Upper lobe of right lung (tissue), 1 donor: ENCODE measurements around the gene TSPAN4. TPM values are rescaled to one million over a fixed set of nuclear protein-coding genes. Genes with fewer than 3 reads are reported as not detected.

ENCODE experiments used
- ATAC-seq: fragments of 200-7000 bp; cut with Tn5 transposase; one replicate; pipeline ENCODE4 v1.9.1; 2020; ENCODE audit warnings: mild to moderate bottlenecking, moderate library complexity
- DNase-seq: peaks from one replicate; pipeline ENCODE4 v3.0.0-alpha.2; 2020
- H3K27ac ChIP-seq: fragments of 200-600 bp; one replicate; pipeline ENCODE4 v1.8.0; 2022
- H3K27me3 ChIP-seq: fragments of 200-600 bp; one replicate; pipeline ENCODE4 v1.8.0; 2022; ENCODE audit warnings: mild to moderate bottlenecking
- H3K36me3 ChIP-seq: fragments of 200-600 bp; one replicate; pipeline ENCODE4 v1.8.0; 2022
- H3K4me1 ChIP-seq: fragments of 200-600 bp; one replicate; pipeline ENCODE4 v1.8.0; 2022
- H3K4me3 ChIP-seq: fragments of 200-600 bp; one replicate; pipeline ENCODE4 v1.8.0; 2022; ENCODE audit warnings: mild to moderate bottlenecking
- H3K9me3 ChIP-seq: fragments of 200-600 bp; one replicate; pipeline ENCODE4 v1.8.0; 2022
- intact Hi-C: fragments of 100-400 bp; cut with DNase I; formaldehyde crosslinking; loops from one replicate; pipeline ENCODE4 v1.11.0; 2022
- total RNA-seq: library from RNA; stranded (reverse); fragmentation: NEBNext Ultra II Directional; extraction: Animal tissue kit (Norgen Biotek cat#: 25700); gene quantifications from one replicate; pipeline ENCODE4 v1.2.1, GENCODE V29; 2021
- TF ChIP-seq, protein P1 (sequence below): fragments of 200-600 bp; IDR thresholded peaks from one replicate; pipeline ENCODE4 v1.8.0; 2022; ENCODE audit warnings: antibody characterized with exemption
- donor health status: DM: no; HTN: yes; CAD: no; lungs with severe emphysema.

The TSPAN4 gene
- total RNA-seq, 1 donor from 2014 or later: 167 TPM

- peak; percentile 84 for ATAC-seq
- H3K36me3 ChIP-seq: no peaks in the 10 kb centered on the region
- peak within 1 kb of the TSS; percentile 73 for H3K27ac ChIP-seq
Measured at GRCh38 chr11:798093-798713, 44.4 kb upstream of the TSPAN4 start, which contains the start of gene SLC25A22. SLC25A22 (minus strand) TSS chr11:798281; CDS start chr11:795006, 3,275 bp downstream.

GRCh38 chr11:799641-800316 lies 42.9 kb upstream of the TSPAN4 start:
- intact Hi-C loops: no loop called here
- no peaks in the 10 kb centered on the region for H3K36me3 ChIP-seq
- DNase-seq: no peak
- no peak overlapping the region for H3K27ac ChIP-seq
- TF ChIP-seq, protein P1, sequence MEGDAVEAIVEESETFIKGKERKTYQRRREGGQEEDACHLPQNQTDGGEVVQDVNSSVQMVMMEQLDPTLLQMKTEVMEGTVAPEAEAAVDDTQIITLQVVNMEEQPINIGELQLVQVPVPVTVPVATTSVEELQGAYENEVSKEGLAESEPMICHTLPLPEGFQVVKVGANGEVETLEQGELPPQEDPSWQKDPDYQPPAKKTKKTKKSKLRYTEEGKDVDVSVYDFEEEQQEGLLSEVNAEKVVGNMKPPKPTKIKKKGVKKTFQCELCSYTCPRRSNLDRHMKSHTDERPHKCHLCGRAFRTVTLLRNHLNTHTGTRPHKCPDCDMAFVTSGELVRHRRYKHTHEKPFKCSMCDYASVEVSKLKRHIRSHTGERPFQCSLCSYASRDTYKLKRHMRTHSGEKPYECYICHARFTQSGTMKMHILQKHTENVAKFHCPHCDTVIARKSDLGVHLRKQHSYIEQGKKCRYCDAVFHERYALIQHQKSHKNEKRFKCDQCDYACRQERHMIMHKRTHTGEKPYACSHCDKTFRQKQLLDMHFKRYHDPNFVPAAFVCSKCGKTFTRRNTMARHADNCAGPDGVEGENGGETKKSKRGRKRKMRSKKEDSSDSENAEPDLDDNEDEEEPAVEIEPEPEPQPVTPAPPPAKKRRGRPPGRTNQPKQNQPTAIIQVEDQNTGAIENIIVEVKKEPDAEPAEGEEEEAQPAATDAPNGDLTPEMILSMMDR: no peak
- H3K4me3 ChIP-seq: no peak overlapping the region
- H3K9me3 ChIP-seq: no peaks in the 10 kb centered on the region
- no peaks in the 10 kb centered on the region for H3K27me3 ChIP-seq
- peaks cover 32% of the 10 kb centered on the region for H3K4me1 ChIP-seq
- no peak for ATAC-seq

More at GRCh38 chr11:798093-798713, 44.4 kb upstream of the TSPAN4 start, which contains the start of gene SLC25A22:
- peaks cover 22% of the 10 kb centered on the region for H3K4me1 ChIP-seq
- no peaks in the 10 kb centered on the region for H3K9me3 ChIP-seq
- DNase-seq: peak; percentile 92
- H3K27me3 ChIP-seq: no peaks in the 10 kb centered on the region
- peak within 1 kb of the TSS; percentile 87 for H3K4me3 ChIP-seq
- intact Hi-C loops: no loop called here
- TF ChIP-seq, protein P1: peak; percentile 78

DNA sequence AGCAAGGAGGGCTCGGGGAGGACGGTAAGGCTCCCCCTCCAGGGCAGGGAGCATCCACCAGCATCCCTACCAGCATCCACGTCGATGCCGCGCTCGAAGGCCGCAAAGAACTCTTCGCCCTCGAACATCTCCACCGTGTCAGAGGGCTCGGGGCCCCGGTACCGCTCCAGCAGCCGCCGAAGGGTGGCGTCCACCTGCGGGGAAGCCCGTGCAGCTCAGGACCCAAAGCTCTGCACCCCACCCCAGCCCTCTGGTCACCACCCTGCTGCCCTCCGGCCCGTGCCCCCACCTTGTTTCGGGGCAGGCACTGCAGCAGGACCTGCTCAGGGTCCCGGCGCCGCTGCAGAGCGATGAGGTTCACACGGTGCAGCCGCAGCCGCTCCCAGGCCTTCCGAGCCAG lies 42.2 kb upstream of the TSPAN4 start:
- Histone ChIP-seq H3K4me1 (peaks cover 28% of the 10 kb centered on the region), H3K27ac (no peak overlapping the region), H3K27me3 (no peaks in the 10 kb centered on the region), H3K4me3 (no peak overlapping the region), H3K9me3 (no peaks in the 10 kb centered on the region), H3K36me3 (no peaks in the 10 kb centered on the region)
- intact Hi-C loops: no loop called here
- ATAC-seq (no peak), DNase-seq (no peak)
- TF ChIP-seq, protein P1: no peak

GRCh38 chr11:801097-801780 lies 41.4 kb upstream of the TSPAN4 start:
- TF ChIP-seq, protein P1: no peak
- Histone ChIP-seq H3K27ac (no peak overlapping the region), H3K9me3 (no peaks in the 10 kb centered on the region), H3K36me3 (no peaks in the 10 kb centered on the region), H3K4me1 (peaks cover 26% of the 10 kb centered on the region), H3K27me3 (no peaks in the 10 kb centered on the region), H3K4me3 (no peak overlapping the region)
- intact Hi-C loops: no loop called here
- no peak for ATAC-seq
- DNase-seq: no peak

DNA sequence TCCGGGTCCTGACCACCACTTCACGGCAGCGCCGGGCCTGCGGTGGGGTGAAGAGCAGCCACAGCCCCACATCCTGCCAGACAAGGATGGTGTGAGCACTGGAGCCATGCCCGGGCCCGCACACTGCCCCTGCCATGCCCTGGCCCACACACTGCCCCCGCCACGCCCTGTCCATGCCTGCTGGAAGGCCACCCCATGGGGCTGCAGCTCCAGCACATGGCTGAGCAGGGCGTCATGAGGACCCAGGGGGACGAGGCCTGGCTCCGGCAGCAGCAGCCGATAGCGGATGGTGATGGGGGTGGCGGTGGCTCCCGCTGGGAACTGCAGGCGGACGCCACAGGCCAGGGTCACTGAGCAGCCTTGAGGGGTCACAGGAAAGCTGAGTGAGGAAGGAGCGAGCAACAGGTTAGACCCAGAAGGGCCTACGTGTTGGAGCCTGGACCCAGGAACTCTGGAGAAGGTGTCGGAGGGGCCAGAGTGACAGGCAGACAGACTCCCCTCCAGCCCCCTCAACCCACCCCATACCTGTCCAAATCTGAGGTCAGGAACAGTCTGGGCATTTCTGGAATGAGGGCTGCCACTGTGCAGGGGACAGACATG lies 40.5 kb upstream of the TSPAN4 start:
- Histone ChIP-seq H3K4me3 (no peak overlapping the region), H3K36me3 (no peaks in the 10 kb centered on the region), H3K27ac (no peak overlapping the region), H3K4me1 (peaks cover 17% of the 10 kb centered on the region), H3K9me3 (no peaks in the 10 kb centered on the region), H3K27me3 (no peaks in the 10 kb centered on the region)
- DNase-seq: no peak
- no peak for ATAC-seq
- TF ChIP-seq, protein P1: no peak
- intact Hi-C loops: no loop called here
